GM15510 (cell line): Measurements from ENCODE around the gene KRTAP26-1.

Experiments
- POLR2A ChIP-seq: IDR thresholded peaks from 3 replicates; pipeline ENCODE4 v1.6.1; 2011; ENCODE audit warnings: borderline replicate concordance; ENCODE audit not compliant: insufficient read length; ENCODE audit errors: extremely low read depth

KRTAP26-1 gene

DNA sequence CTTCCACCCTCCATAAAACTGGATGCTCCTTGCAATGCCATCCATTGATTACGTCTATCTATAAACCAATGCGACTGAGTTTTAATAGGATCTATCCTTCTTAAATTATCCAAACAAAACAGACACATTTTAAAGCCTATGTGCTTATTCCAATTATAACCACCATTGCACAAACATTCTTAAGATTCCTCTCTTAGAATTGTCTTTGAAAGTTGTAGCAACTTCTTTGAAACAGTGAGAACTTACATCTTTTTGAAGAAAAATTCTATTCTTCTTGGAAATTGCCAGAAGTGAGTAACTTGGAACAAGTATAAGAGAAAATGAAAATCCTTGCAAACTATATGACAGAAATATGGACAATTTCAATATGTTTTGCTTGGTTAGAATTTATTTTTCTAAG, at the start of gene KRTAP26-1:
Gene KRTAP26-1 (minus strand): TSS at position 101 of the 400 bp plus-strand sequence. CDS start 280 bp downstream, outside the sequence.
- TF ChIP-seq POLR2A: no peak

- no peak for TF ChIP-seq POLR2A
Observed at GRCh38 chr21:30355906-30356305, 35.8 kb upstream of the KRTAP26-1 start.

GRCh38 chr21:30354308-30355005, 34.3 kb upstream of the KRTAP26-1 start:
- TF ChIP-seq POLR2A: no peak

DNA sequence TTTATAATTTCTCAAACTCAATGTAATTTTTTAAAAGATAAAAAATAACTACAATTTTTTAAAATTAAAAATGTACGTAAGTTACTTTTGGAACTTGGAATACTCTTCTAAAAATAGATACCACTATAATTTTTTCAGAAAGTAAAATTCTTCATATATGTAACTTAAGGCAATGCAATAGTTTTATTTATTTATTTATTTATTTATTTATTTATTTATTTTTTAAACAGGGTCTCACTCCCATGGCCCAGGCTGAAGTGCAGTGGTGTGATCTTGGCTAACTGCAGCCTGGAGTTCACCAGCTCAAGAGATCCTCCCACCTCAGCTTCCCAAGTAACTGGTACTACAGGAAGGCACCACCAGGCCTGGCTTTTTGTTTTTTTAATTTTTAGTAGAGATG, 31.4 kb upstream of the KRTAP26-1 start:
- TF ChIP-seq POLR2A: no peak

DNA sequence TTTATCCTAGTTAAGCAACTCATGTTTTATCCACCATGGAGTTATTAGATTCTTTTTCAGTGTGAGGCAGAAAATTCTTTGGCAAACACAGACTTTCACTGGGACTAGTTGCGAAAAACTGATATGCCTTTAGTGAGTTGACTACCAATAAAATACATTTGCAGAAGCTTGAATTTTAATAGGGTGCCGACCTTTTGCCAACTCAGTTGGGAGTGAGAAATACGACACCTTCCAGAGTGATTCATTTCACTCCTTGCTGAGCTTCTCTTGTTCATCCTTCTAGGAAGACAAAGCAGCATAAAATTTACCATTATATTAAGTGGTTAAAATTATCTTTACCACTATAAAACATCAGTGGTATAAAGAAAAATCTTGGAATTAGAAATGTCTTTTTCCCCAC, 29.5 kb upstream of the KRTAP26-1 start:
- TF ChIP-seq POLR2A: no peak

GRCh38 chr21:30348506-30348905, 28.4 kb upstream of the KRTAP26-1 start, which contains the start of gene KRTAP23-1:
KRTAP23-1 (minus strand) TSS chr21:30348606; CDS start chr21:30348606, 0 bp downstream.
- no peak for TF ChIP-seq POLR2A

DNA sequence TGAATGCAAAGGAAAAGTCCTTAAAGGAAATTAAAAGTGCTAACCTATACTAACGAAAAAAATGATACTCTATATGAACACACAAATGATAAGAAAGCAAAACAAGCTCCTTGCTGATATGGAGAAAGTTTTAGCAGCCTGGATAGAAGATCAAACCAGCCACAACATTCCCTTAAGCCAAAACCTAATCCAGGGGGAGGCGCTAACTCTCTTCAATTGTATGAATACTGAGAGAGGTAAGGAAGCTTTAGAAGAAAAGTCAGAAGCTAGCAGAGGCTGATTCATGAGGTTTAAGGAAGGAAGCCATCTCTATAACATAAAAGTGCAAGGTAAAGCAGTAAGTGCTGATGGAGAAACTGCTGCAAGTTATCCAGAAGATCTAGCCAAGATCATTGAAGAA, 24.9 kb upstream of the KRTAP26-1 start:
- no peak for TF ChIP-seq POLR2A

- TF ChIP-seq POLR2A: no peak
Observed at GRCh38 chr21:30340714-30341573, 20.8 kb upstream of the KRTAP26-1 start.

DNA sequence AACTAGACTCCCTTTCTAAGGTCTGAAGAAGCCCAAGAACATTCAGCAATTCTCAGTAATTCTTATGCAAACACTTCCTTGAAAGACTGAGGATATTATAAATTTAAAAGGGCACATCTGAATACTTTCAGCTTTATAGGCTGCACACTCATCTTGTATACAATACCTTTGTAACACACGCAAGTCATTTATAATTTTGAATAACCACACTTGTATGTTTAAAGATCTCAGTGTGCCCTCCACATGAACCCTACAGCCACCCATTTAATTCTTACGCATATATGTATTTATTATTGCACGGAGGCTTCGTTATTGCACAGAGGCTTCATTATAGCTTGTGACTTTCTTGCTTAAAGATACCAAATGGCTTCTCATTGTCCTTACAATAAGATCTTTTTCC, 18.6 kb upstream of the KRTAP26-1 start:
- TF ChIP-seq POLR2A: no peak

- no peak for TF ChIP-seq POLR2A
Observed at GRCh38 chr21:30337772-30338171, 17.7 kb upstream of the KRTAP26-1 start.

- no peak for TF ChIP-seq POLR2A
Observed at GRCh38 chr21:30337276-30337744, 17.2 kb upstream of the KRTAP26-1 start, which contains the start of gene KRTAP27-1. KRTAP27-1 (minus strand) TSS chr21:30337694; CDS start chr21:30337668, 26 bp downstream.

DNA sequence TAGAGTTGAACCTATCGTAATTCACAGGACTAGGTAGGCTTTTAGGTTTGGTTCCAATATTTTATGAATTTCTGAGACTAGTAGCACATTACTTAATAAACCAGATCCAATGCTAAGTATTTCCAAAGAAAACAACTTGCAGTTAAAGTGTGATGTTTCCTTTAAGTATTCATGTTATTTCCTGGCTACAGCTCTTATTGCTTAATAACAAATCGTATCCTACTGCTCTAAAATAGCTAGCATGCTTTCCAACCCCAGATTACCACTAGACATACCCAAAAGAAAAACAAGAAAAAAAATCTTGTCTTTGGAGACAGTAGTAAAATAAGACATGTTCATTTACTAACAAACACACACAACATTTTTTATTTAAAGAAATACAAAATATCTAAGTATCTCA, 16.5 kb upstream of the KRTAP26-1 start:
- no peak for TF ChIP-seq POLR2A

GRCh38 chr21:30333736-30334135, 13.6 kb upstream of the KRTAP26-1 start:
- no peak for TF ChIP-seq POLR2A

DNA sequence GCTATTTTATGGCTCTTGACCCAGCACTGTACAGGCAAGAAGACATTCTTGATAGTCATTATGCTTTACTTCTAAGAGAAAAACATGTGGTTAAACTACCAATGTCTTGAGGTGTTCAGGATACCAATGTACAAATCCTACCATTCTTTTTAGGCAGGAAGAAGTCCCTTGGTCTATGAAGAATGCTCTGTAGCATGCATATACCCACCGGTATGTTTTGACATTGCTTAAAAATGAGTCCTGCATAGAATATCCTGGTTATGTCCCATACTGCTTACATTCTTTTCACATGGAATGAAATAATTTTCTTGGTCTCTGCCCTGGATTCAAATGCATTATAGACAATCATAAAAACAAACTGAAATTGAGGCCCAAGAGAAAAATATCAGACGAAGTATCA, 12.6 kb upstream of the KRTAP26-1 start:
- no peak for TF ChIP-seq POLR2A

DNA sequence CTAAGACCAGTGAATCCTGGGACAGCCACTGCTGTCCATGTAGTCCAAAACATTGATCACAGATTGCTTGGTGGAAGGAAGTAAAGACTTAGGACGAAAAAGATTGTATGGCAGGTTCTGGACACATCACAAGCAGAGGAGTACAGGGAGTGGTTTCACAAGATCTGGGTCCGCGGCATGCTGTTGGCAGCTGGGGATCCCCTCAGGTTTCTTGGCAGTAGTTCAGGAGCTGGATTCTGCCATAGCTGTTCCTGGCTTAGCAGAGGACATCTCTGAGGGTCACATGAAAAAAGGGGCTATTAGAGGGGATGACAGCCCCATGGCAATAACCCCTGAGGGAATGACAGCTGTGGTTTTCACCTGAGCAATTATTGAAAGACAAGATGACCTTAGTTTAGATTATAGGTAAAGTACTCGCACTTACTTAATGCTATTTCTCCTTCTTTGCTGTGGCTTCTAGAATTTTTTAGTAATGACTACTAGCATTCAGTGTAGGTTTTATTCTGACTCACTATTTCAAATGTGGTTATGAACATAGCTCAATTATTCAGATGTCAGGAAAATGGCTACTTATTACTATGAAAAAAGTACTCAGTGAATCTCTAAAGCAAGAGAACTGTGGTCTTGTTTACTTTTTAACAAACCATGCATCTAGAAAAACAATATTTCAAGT, 9.2 kb upstream of the KRTAP26-1 start:
- no peak for TF ChIP-seq POLR2A

DNA sequence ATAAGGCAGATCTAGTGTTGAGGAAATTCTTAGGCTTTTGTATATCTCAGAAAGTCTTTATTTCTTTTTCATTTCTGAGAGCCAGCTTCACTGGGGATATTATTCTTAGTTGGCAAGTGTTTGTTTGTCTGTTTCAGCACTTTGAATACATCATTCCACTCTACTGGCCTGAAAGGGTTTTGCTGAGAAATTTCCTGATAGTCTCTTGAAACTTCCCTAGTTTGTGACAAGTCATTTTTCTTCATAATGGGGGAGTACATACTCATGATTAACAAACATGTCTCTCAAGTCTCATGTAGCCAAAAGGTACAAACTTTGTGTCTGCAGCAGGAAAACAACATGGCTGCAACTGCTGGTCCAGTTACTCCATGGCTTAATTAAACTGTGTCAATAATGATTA, 6.3 kb upstream of the KRTAP26-1 start:
- no peak for TF ChIP-seq POLR2A

DNA sequence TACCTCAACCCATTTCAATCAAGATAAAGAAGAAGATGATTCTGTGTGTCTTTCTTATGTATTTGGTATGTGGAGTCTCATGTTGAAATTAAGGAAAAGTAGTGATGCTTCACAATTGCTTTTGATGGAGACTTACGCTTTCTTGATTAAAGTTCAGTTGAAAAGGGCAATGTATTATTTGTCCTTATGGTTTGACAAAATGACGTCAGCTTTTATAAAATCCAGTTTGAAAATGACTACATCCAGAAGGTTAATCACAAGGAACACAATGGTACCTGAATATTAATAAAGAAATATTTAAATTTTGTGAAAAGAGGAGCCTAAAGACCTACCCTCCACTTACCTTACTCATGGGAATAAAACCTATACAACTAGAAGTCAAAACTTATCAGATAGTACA, 4.4 kb downstream of the KRTAP26-1 start:
- TF ChIP-seq POLR2A: no peak
